Retinal pigment epithelial cell (primary cell): ENCODE results near the gene SUPT5H.

ENCODE experiments used
- DNase-seq: peaks from one replicate; pipeline ENCODE4 v3.0.0-alpha.2; 2010; ENCODE audit warnings: low read depth
- H3K4me3 ChIP-seq: 2 replicates; pipeline ENCODE4 v1.5.1; 2011; ENCODE audit warnings: mild to moderate bottlenecking, low read length, control low read depth, moderate library complexity
- TF ChIP-seq, protein P1 (sequence below): conservative IDR thresholded peaks from 2 replicates; pipeline ENCODE4 v1.5.1; 2011; ENCODE audit warnings: low read depth, low read length, control low read depth, inconsistent platforms

Gene SUPT5H

DNA sequence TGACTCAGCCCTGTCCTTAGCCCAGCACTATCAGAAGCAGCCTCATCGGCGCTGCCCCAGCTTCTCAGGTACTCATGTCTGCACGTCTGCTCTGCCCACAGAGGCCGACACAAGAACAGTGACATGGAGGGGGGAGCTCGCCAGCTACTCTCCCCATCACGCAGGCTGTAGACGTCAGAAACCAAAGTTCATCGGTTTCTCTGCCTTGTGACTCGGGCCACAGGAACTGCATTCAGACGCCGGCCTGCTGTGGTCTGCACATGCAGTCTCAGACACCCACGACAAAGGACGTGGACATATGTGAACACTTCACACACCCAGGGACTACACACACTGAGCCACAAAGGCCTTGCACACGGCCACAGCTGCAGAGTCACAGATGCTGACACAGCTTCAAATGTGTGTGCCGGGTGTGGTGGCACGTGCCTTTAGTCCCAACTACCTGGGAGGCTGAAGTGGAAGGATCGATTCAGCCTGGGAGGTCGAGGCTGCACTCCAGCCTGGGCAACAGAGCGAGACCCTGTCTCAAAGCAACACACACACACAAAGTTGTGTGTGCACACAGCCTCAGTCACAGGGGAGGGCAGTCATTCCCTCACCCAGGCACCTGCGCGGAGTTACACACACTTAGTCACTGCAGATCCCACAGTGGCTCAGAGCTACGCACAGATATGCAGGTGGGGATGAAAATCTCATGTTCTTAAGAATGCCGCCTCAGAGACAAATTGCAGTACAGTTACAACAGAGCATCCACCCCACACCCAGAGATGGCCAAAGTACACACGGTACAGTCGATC, 43.6 kb upstream of the SUPT5H start:
- H3K4me3 ChIP-seq = no peak overlapping the region
- no peak for DNase-seq
- TF ChIP-seq, protein P1, sequence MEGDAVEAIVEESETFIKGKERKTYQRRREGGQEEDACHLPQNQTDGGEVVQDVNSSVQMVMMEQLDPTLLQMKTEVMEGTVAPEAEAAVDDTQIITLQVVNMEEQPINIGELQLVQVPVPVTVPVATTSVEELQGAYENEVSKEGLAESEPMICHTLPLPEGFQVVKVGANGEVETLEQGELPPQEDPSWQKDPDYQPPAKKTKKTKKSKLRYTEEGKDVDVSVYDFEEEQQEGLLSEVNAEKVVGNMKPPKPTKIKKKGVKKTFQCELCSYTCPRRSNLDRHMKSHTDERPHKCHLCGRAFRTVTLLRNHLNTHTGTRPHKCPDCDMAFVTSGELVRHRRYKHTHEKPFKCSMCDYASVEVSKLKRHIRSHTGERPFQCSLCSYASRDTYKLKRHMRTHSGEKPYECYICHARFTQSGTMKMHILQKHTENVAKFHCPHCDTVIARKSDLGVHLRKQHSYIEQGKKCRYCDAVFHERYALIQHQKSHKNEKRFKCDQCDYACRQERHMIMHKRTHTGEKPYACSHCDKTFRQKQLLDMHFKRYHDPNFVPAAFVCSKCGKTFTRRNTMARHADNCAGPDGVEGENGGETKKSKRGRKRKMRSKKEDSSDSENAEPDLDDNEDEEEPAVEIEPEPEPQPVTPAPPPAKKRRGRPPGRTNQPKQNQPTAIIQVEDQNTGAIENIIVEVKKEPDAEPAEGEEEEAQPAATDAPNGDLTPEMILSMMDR = no peak

- TF ChIP-seq, protein P1 = no peak
- no peak for DNase-seq
- H3K4me3 ChIP-seq = peak overlapping the region; percentile 53
Measured at GRCh38 chr19:39402346-39403300, 42.8 kb upstream of the SUPT5H start.

- TF ChIP-seq, protein P1 = no peak
- DNase-seq = peak; percentile 92
- peak overlapping the region; percentile 53 for H3K4me3 ChIP-seq
Measured at GRCh38 chr19:39403331-39404312, 41.8 kb upstream of the SUPT5H start.

DNA sequence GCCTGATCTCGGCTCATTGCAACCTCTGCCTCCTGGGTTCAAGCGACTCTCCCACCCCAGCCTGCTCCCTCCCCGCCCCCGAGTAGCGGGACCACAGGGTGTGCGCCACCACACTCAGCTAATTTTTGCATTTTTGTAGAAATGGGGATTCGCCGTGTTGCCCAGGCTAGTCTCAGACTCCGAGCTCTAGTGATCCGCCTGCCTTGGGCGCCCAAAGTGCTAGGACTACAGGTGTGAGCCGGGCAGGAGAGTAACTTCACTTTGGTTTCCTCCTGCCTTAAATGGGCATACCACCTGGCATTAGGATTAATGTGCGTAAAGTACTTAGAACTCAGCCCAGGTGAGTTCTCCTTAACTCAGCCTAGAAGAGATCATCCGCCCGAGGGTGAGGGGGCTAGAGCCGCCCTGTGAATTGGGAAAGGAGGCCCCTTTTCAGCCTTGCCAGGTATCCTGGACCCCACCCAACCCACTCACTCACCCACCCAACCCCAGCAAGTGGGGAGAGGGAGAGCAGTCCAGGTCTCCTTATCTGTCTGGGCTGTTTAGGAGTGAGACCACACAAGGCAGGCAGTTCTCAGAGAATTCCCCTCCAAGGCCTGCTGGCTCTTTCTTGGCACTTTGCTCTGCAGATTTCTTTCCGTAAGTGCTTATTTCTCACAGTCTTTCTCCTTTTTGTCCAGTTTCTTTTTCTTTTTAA, 40.0 kb upstream of the SUPT5H start:
- no peak for DNase-seq
- no peak overlapping the region for H3K4me3 ChIP-seq
- TF ChIP-seq, protein P1 = no peak

DNA sequence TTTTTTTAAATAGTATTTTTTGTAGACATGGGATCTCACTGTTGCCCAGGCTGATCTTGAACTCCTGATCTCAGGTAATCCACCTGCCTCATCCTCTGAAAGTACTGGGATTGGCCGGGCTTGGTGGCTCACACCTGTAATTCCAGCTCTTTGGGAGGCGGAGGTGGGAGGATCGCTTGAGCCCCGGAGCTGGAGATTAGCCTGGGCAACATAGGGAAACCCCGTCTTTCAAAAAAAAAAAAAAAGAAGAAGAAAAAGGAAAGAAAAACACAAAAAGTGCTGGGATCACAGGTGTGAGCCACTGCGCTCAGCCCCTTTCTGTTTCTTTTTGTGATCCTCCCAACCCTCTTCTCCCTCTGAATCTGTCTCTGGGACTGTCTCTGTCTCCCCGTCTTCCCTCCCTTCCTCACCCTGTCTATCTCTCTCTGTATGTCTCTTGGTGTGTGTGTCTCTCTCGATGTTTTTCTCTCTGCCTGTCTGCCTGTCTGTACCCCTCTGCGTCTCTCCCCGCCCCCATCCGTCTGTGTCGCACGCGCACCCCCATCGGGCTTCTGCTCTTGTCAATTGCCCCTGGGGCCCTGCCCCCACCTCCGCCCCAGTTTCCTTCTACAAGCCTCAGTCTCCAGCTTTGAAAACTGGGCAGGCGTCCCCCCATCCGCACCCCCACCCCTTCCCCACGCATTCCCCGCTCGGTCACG, 39.3 kb upstream of the SUPT5H start:
- TF ChIP-seq, protein P1 = no peak
- peak overlapping the region; percentile 89 for H3K4me3 ChIP-seq
- no peak for DNase-seq
